NCI-H187 (cell line): Measurements from ENCODE around the gene TXNRD3.

ENCODE experiments used
- DNase-seq, 2 experiments: peaks; one replicate each; lab custom pipeline; 2025; lab: John Stamatoyannopoulos, UW

TXNRD3 gene

GRCh38 chr3:126672340-126672739, 17.4 kb upstream of the TXNRD3 start:
- no peak for DNase-seq

- no peak for DNase-seq
Observed at GRCh38 chr3:126671521-126671920, 16.6 kb upstream of the TXNRD3 start.

- DNase-seq = no peak
Observed at GRCh38 chr3:126668450-126669401, 13.8 kb upstream of the TXNRD3 start.

- DNase-seq = no peak
Observed at GRCh38 chr3:126667631-126668449, 12.9 kb upstream of the TXNRD3 start.

GRCh38 chr3:126666658-126667528, 12.0 kb upstream of the TXNRD3 start:
- DNase-seq = no peak

- DNase-seq = no peak
Observed at GRCh38 chr3:126665959-126666657, 11.2 kb upstream of the TXNRD3 start.

GRCh38 chr3:126665221-126665936, 10.5 kb upstream of the TXNRD3 start:
- no peak for DNase-seq

- DNase-seq = no peak
Observed at GRCh38 chr3:126664591-126665214, 9.8 kb upstream of the TXNRD3 start.

GRCh38 chr3:126663750-126664149, 8.8 kb upstream of the TXNRD3 start:
- DNase-seq = no peak

GRCh38 chr3:126663257-126663656, 8.3 kb upstream of the TXNRD3 start:
- no peak for DNase-seq

- no peak for DNase-seq
Observed at GRCh38 chr3:126661532-126662364, 6.8 kb upstream of the TXNRD3 start.

GRCh38 chr3:126659915-126660886, 5.3 kb upstream of the TXNRD3 start:
- DNase-seq = no peak

- DNase-seq = no peak
Observed at GRCh38 chr3:126658584-126658983, 3.7 kb upstream of the TXNRD3 start.

- no peak for DNase-seq
Observed at GRCh38 chr3:126657901-126658300, 3.0 kb upstream of the TXNRD3 start.

GRCh38 chr3:126656371-126657134, 1.6 kb upstream of the TXNRD3 start:
- no peak for DNase-seq

- no peak for DNase-seq
Observed at GRCh38 chr3:126655887-126656286, 963 bp upstream of the TXNRD3 start.

- no peak for DNase-seq
Observed at GRCh38 chr3:126649556-126650092, 5.3 kb downstream of the TXNRD3 start.
